D721Med (cell line): Measurements from ENCODE around the gene LGALS3BP.

Experiments
- DNase-seq: peaks from one replicate; pipeline ENCODE4 v3.0.0; 2011; ENCODE audit warnings: low spot score; ENCODE audit not compliant: insufficient read length
- FAIRE-seq: peaks from 2 replicates; lab custom pipeline; 2011; peaks lifted over from hg19 to GRCh38; lab: Jason Lieb, UNC
- TF ChIP-seq, protein P1 (sequence below): IDR thresholded peaks from 2 replicates; pipeline ENCODE4 v1.5.1; 2012; ENCODE audit warnings: mild to moderate bottlenecking, control low read depth; ENCODE audit not compliant: insufficient read depth; ENCODE audit errors: missing control alignments

LGALS3BP gene

DNA sequence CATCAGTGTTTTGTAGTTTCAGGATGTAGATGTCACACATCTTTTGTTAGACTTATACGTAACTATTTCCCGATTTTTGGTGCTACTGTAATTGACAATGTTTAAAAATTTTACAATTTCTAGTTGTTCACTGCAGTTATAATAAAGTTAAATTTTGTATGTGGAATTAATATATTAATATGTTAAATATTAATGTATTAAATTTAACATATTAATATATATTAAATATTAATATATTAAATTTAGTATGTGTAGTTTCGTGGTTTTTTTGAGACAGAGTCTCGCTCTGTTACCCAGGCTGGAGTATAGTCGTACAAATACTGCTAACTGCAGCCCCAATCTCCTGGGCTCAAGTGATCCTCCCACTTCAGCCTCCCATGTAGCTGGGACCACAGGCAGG, 5.7 kb upstream of the LGALS3BP start:
- no peak for DNase-seq
- FAIRE-seq: no peak

DNA sequence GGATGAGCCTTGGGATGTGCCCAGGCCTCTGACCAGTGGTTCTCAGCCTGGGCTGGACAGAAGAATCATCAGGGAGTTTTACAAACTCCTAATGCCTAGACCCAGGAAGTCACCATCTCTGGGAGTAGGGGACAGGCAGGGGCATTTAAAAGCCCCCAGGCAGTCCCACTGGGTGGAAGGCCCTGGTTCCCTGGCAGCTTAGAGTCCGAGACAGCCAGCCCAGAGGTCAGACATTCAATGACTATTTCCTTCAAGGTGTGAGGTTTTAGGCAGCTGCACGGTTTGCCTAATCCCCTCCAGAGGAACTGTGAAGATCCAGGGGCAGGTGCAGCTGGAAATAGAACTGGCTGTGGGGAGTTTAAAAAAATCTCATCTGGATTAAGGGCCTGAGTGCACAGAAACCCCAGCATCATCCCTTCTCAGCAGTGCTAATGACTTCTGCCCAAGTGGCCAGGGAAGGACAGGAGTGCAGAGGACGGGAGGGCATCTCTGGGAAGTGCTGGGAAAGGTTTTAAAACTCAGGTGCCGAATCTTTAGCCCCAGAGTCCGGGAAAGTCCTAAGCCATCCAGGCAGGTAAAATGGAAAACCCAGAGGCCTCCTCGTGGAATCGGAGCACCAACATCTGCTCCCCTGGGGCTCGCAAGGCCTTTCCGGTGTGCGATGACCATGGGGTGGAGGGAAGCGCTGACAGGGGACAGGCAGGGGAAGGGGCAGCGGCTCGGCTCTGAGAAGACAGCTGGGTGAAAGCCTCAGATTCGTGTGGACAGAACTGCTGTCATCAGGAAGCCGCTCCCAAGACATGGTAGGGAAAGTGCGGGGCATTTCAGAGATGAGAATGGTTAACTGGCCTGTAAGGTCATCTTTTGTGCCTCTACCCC, 1.5 kb upstream of the LGALS3BP start:
- peak; percentile 35 for FAIRE-seq
- TF ChIP-seq, protein P1, sequence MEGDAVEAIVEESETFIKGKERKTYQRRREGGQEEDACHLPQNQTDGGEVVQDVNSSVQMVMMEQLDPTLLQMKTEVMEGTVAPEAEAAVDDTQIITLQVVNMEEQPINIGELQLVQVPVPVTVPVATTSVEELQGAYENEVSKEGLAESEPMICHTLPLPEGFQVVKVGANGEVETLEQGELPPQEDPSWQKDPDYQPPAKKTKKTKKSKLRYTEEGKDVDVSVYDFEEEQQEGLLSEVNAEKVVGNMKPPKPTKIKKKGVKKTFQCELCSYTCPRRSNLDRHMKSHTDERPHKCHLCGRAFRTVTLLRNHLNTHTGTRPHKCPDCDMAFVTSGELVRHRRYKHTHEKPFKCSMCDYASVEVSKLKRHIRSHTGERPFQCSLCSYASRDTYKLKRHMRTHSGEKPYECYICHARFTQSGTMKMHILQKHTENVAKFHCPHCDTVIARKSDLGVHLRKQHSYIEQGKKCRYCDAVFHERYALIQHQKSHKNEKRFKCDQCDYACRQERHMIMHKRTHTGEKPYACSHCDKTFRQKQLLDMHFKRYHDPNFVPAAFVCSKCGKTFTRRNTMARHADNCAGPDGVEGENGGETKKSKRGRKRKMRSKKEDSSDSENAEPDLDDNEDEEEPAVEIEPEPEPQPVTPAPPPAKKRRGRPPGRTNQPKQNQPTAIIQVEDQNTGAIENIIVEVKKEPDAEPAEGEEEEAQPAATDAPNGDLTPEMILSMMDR: no peak

More for the DNA sequence above, 5.7 kb upstream of the LGALS3BP start:
- TF ChIP-seq, protein P1: no peak

DNA sequence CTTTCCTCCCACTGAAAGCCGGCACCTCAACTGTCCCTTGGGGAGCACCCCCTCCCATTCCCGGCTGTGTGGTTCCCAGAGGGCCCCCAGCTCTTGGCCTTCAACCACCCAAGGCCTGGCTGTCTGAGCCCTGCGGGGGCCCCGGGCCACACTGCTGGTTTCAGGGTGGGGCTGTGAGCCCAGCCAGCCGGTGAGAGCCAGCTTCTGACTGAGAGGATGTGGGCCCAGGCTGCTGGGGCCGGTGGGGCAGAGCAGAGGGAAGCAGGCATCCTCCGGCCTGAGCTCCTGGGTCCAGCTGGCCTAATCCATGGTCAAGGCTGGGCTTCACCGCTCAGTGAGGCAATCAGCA, 875 bp upstream of the LGALS3BP start:
- TF ChIP-seq, protein P1: no peak
- FAIRE-seq (no peak), DNase-seq (no peak)

More for the DNA sequence above, 1.5 kb upstream of the LGALS3BP start:
- peak; percentile 97 for DNase-seq

DNA sequence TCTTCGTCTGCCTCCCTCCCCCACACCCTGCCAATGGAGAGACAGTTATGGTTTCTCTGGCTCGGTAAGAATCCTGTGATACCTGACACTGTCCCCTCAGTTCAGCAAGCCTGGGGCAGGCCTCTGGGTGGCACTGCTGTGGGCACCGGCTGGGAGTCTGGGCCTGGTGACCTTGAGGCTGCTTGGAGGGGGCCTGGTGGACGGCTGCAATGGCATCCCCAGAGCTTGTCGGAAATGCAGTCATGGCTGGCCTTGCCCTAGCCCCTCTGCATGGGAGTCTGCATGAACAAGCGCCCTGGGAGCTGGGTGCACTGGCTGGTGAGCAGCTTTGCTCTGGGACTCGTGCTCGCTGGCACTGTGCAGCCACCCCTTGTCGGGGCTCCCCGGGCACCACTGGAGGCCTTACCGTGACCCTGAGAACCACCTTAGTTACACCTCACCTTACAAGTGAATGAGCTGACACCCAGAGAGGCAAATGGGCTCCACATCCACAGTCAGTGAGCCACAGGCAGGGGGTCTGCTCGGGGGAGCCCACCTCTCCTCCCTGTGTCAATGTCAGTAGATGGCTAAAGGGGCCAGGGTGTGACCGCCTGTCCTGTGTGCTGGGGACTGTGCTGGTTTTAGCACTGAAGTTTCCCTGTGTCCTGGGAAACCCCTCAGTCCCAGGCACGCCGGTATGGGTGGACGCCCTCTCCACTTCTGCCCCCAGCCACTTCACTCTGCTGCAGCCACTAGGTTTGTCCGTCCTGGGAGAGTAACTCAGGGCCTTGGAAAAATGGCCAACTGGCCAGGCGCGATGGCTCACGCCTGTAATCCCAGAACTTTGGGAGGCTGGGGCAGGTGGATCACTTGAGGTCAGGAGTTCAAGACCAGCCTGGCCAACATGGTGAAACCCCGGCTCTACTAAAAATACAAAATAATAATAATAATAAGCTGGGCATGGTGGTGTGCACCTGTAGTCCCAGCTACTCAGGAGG, 1.4 kb downstream of the LGALS3BP start:
- no peak for FAIRE-seq
- no peak for DNase-seq
- TF ChIP-seq, protein P1: no peak

DNA sequence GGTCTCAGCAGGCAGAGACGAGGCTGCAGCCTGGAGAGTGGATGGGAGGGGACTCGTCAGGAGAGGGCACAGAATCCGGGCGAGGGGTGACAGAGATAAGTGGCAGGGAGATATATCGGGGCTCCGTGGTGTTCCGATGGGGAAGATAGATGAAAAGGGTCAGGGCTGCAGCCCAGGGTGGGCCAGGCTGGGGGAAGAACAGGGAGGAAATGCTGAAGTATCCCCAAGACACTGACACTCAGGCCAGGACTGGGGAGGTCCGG, 2.1 kb downstream of the LGALS3BP start:
- no peak for DNase-seq
- TF ChIP-seq, protein P1: no peak
- no peak for FAIRE-seq

DNA sequence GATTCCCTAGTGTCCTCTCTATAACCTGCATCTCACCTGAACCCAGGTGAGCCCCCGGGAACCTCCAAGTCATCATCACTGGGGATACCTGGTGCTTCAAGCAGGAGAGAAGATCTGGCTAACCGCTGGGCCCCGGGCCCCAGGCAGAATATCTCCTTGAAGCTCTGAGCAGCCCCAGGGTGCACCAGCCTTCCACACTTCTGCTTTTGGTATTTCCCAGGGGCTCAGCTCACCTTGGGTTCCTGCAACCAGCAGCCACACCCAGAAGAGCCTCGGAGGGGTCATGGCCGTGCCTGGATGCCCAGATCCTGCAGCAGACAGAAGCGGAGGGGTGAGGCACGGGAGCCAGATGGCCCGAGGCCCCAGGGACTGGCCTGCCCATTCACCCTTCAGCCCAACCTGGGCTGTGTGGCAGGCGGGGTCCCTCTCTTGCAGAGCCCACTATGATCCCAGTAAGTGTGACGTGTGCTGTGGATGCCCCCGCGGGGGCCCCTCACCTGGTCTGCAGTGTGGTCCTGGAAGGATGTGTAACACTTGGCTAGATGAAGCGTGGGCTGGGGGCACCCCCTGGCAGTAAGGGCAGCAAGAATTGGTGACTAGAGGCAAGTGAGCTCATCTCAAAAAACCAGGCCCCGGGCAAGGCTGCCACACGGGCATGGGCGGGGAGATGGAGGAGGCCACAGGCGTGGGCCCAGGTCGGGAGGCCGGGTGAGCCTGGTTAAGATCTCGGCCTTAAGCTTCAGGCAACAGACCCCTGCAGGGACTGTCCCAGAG, 2.6 kb downstream of the LGALS3BP start:
- no peak for FAIRE-seq
- TF ChIP-seq, protein P1: no peak
- DNase-seq: no peak
